Colonic mucosa (tissue), 4 donors: ENCODE data around the gene GBP5. TPM values are rescaled to one million over a fixed set of nuclear protein-coding genes. Genes with fewer than 3 reads are reported as not detected.

ENCODE experiments used
- DNase-seq: peaks from one replicate; pipeline ENCODE4 v3.0.0-alpha.2; 2020
- H3K27ac ChIP-seq: fragments of 200-600 bp; one replicate; pipeline ENCODE4 v1.8.0; 2021
- H3K27me3 ChIP-seq: fragments of 200-600 bp; one replicate; pipeline ENCODE4 v1.8.0; 2021
- H3K36me3 ChIP-seq: fragments of 200-600 bp; one replicate; pipeline ENCODE4 v1.8.0; 2021
- H3K4me1 ChIP-seq: fragments of 200-600 bp; one replicate; pipeline ENCODE4 v1.8.0; 2021; ENCODE audit warnings: mild to moderate bottlenecking
- H3K4me3 ChIP-seq: fragments of 200-600 bp; one replicate; pipeline ENCODE4 v1.8.0; 2021
- H3K9ac ChIP-seq, 2 donors: one replicate each; pipeline ENCODE4 v1.7.0; 2013; ENCODE audit warnings: control low read depth in 2 of 2, low read depth in 2 of 2, low read length in 2 of 2
- H3K9me3 ChIP-seq: fragments of 200-600 bp; one replicate; pipeline ENCODE4 v1.8.0; 2021
- CTCF ChIP-seq: fragments of 200-600 bp; IDR thresholded peaks from one replicate; pipeline ENCODE4 v1.8.0; 2022; ENCODE audit warnings: antibody characterized with exemption, mild to moderate bottlenecking
- intact Hi-C: fragments of 100-400 bp; cut with DNase I; formaldehyde crosslinking; loops from one replicate; pipeline ENCODE4 v1.14.1; 2022
- total RNA-seq, 2 donors: library from RNA; stranded (reverse); fragmentation: NEBNext Ultra II Directional in 1 of 2; extraction: Animal tissue kit (Norgen Biotek cat#: 25700) in 1 of 2; gene quantifications; one replicate each; pipeline ENCODE4 v1.2.1, GENCODE V29; 2021
- donor health status: healthy.
- donor health status: DM: no; HTN: no; CAD: no.
- donor health status: DM: no; HTN: no; CAD: no.

GBP5 gene
- total RNA-seq, 2 donors from 2014 or later: 1.3 to 3.0 TPM

- peak overlapping the region; percentile 56 for H3K27ac ChIP-seq
- no peak overlapping the region for H3K9ac ChIP-seq
Observed at GRCh38 chr1:89310505-89310904, 37.8 kb upstream of the GBP5 start.

DNA sequence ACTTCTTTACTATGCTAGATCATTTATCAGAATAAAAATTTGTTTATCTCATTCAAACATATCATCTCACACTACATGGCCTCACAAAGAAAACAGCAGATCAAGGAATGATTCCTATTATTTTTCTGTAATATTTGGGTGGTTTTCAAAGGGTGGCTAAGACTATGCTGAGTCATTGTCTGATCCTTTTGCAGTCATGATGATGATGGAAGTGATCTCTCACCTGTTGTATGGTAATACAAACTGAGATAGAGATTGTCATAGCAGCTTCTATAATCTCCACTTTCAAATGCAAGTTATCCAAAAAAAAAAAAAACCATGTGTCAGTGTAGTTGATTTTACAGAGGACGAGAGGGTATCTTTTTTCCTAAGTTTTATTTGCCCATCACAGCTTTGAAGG lies 37.2 kb upstream of the GBP5 start:
- Histone ChIP-seq H3K9ac (no peak overlapping the region), H3K27me3 (no peaks in the 10 kb centered on the region), H3K4me3 (no peak overlapping the region), H3K36me3 (no peaks in the 10 kb centered on the region), H3K4me1 (no peaks in the 10 kb centered on the region), H3K27ac (peak overlapping the region; percentile 56), H3K9me3 (no peaks in the 10 kb centered on the region)
- intact Hi-C loops: no loop called here
- TF ChIP-seq CTCF: no peak
- no peak for DNase-seq

More at GRCh38 chr1:89310505-89310904, 37.8 kb upstream of the GBP5 start:
- Histone ChIP-seq H3K27me3 (no peaks in the 10 kb centered on the region), H3K4me3 (no peak overlapping the region), H3K9me3 (no peaks in the 10 kb centered on the region), H3K36me3 (no peaks in the 10 kb centered on the region), H3K4me1 (no peaks in the 10 kb centered on the region)
- intact Hi-C loops: no loop called here
- no peak for DNase-seq
- TF ChIP-seq CTCF: no peak

DNA sequence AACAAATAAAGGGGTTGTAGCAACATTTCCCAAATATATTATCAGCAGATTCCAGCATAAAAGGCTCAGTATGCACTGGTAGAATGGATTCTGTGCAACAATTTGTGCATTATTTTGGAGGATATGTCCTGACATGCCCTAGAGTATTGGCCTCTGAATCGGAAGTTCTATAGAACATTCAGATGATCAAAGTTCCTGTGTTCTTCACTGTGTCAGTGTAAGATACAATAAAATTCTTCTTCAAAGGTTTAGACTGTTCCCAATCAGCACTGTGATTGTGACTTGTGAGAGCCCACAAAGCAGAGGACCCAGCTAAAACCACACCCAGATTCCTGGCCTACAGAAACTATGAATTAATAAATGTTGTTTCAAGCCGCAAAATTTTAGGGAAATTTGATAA lies 33.6 kb upstream of the GBP5 start:
- Histone ChIP-seq H3K27me3 (no peaks in the 10 kb centered on the region), H3K9me3 (no peaks in the 10 kb centered on the region), H3K27ac (no peak overlapping the region), H3K36me3 (no peaks in the 10 kb centered on the region), H3K4me1 (no peaks in the 10 kb centered on the region), H3K9ac (no peak overlapping the region), H3K4me3 (no peak overlapping the region)
- DNase-seq: no peak
- TF ChIP-seq CTCF: no peak
- intact Hi-C loops: no loop called here

DNA sequence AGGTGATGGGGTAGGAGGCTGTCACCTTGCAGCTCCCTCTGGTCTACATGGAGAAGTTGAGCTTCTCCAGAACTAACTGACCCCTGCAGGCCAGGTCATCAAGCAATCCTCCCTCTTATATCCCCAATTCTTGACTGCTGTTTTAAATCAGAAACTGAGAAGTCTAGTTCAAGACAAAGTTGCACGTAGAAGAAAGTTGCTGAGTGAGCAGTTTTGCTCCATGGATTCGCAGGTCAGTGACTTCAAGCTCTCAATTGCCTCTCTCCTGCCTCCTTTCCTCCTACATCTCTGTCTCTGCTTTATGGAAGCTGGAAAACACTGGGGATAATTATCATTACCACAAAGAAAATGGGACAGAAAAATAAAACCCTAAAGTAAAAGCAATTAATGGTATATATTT lies 32.8 kb upstream of the GBP5 start:
- Histone ChIP-seq H3K27me3 (no peaks in the 10 kb centered on the region), H3K4me3 (no peak overlapping the region), H3K4me1 (no peaks in the 10 kb centered on the region), H3K9me3 (no peaks in the 10 kb centered on the region), H3K9ac (no peak overlapping the region), H3K27ac (no peak overlapping the region), H3K36me3 (no peaks in the 10 kb centered on the region)
- intact Hi-C loops: no loop called here
- no peak for TF ChIP-seq CTCF
- no peak for DNase-seq

DNA sequence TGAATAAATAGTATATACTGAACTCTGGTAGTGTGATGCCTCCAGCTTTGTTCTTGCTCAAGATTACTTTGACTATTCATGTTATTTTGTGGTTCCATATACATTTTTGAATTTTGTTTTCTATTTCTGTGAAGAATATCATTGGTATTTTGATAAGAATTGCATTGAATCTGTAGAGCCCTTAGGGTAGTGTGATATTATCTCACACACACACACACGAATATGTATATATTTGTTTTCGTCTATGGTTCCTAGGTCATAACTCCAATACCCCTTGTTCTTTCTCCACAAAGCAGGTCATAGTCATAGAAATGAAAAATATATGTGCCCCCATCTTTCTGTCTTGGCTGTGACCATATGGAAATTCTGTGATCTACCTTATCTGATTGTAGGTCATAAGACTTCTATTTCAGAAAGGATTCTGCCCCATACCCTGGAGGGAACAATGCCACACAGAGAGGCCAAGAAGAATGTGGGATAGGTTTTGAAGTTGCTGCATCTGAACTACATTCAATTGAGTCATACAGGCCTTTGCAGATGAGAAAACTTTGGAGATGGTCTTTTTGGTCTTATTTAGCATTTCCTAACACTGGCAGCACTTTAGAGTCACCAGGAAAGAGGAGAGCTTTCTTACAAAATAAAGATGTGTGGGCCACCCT lies 32.0 kb upstream of the GBP5 start:
- no peaks in the 10 kb centered on the region for H3K27me3 ChIP-seq
- TF ChIP-seq CTCF: no peak
- no peak overlapping the region for H3K9ac ChIP-seq
- no peaks in the 10 kb centered on the region for H3K9me3 ChIP-seq
- no peak for DNase-seq
- H3K27ac ChIP-seq: no peak overlapping the region
- no peak overlapping the region for H3K4me3 ChIP-seq
- H3K4me1 ChIP-seq: no peaks in the 10 kb centered on the region
- H3K36me3 ChIP-seq: no peaks in the 10 kb centered on the region
- intact Hi-C loops: no loop called here
